ENCODE results near the gene PRKCQ. TPM values are rescaled to one million over a fixed set of nuclear protein-coding genes. Genes with fewer than 3 reads are reported as not detected.
A peak's percentile ranks its signal among the peaks of the same experiment; 100 is the strongest.
"Not testable (repeated sequence)": the region's sequence is repeated elsewhere in the genome, so short reads cannot be mapped to it uniquely, and the experiment has no call there.

PRKCQ gene
- total RNA-seq, 1 experiment from 2014 or later = not detected

DNA sequence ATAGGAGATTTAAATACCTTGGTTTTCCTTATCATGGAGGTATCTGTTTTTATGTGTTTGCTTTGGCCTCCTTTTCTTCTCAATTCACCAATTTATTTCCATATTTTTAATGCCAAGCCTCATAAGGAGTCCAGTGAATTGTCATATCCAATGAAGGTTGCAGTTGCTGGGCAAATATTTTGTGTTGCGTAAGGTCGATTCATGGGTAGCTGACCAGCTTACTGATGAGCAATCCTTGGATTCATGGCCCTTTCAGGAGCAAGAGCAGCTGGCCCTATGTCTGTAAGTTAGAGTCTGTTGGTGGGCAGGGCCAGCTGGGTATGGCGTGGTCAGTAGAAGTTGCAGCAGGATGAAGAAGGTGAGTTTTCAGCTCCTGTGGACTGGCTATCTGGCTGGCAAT lies 194.4 kb downstream of the PRKCQ start:
- no peak for DNase-seq (ENCODE audit: low spot score)

DNA sequence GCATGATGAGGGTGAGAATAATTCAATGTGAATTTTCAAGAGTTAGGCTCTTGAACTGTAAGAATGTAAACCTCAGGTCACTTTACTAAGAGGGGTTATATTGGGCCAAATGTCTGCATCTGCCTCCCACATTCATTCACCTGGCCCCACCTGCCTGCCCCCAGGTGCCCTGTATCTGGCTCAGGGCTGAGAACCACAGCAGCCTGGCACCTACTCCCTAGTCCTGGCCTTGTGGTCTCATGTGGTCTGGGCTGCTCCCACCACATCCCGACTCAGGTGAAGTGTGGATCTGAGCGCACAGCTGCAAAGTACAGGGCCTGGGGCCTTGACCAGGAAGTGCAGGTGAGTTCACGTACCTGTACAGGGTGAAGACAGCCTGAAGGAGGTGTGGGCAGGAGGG lies 195.2 kb downstream of the PRKCQ start:
- no peak for DNase-seq (ENCODE audit: low spot score)

- no peak for DNase-seq (ENCODE audit: low spot score)
Observed at GRCh38 chr10:6384031-6384430, 196.0 kb downstream of the PRKCQ start.

GRCh38 chr10:6383096-6383812 lies 196.8 kb downstream of the PRKCQ start:
- DNase-seq (ENCODE audit: low spot score) = peak; percentile 35

DNA sequence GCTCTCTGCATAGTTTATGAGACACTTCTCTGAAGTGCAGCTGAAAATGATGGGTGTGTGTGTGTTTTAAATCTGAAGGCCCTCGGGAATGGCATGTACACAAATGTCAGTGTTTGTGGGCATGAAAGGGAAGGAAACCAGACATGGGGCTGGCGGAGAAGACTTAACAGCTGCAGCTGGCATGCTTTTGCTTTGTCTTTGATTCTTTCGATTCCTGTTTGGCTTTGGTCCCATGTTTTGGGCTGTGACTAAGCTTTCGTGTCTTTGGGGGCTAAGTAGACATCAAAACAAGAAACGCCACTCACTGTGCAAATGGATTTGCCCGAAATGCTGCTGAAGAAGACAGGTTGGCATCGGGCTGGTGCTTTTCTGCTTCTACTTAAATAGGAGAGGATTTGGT lies 198.0 kb downstream of the PRKCQ start:
- DNase-seq (ENCODE audit: low spot score) = no peak

DNA sequence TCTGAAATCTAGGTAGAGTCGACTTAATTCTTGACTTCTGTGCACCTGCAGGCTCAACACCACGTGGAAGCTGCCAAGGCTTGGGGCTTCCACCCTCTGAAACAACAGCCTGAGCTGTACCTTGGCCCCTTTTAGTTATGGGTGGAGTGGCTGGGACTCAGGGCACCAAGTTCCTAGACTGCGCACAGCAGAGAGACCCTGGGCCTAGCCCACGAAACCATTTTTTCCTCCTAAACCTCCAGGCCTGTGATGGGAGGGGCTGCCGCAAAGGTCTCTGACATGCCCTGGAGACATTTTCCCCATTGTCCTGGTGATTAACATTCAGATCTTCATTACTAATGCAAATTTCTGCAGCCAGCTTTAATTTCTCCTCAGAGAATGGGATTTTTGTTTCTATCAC lies 199.6 kb downstream of the PRKCQ start:
- DNase-seq (ENCODE audit: low spot score) = not testable (repeated sequence)

DNA sequence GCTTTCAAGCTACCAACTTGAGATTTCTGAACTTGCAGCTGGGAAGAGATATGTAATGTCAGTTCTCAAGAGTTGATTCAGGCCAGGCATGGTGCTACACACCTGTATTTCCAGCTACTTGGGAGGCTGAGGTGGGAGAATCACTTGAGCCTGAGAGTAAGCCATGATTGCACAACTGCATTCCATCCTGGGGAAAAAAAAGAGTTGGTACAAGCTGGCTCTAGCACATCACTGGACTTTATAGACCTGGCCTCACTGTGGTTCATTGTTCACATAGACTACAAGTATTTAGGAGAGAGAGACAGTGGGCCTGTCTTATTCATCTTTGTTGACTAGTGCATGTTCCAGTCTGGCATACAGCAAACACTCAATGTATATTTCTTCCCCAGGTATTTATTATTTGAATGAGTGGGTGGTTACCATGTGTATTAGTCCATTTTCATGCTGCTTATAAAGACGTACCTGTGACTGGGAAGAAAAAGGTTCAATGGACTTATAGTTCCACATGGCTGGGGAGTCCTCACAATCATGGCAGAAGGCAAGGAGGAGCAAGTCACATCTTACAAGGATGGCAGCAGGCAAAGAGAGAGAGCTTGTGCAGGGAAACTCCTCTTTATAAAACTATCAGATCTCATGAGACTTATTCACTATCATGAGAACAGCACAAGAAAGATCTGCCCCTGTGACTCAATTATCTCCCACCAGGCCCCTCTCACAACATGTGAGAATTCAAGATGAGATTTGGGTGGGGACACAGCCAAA lies 200.9 kb downstream of the PRKCQ start:
- no peak for DNase-seq (ENCODE audit: low spot score)

Measured in A172 (cell line).